ENCODE measurements around the gene S100A13.
A peak's percentile ranks its signal among the peaks of the same experiment; 100 is the strongest.
"Not testable (repeated sequence)": the region's sequence is repeated elsewhere in the genome, so short reads cannot be mapped to it uniquely, and the experiment has no call there.

The S100A13 gene

GRCh38 chr1:153647346-153647714 lies 20.0 kb upstream of the S100A13 start:
- no peak for DNase-seq

GRCh38 chr1:153646672-153647345 lies 19.5 kb upstream of the S100A13 start:
- peak; percentile 81 for DNase-seq

GRCh38 chr1:153643816-153644215 lies 16.5 kb upstream of the S100A13 start:
- no peak for DNase-seq

GRCh38 chr1:153643100-153643499 lies 15.8 kb upstream of the S100A13 start:
- DNase-seq = no peak

- DNase-seq = no peak
Measured at GRCh38 chr1:153642161-153642560, 14.9 kb upstream of the S100A13 start.

- no peak for DNase-seq
Measured at GRCh38 chr1:153640861-153641260, 13.6 kb upstream of the S100A13 start.

GRCh38 chr1:153640213-153640612 lies 12.9 kb upstream of the S100A13 start:
- not testable (repeated sequence) for DNase-seq

- DNase-seq = no peak
Measured at GRCh38 chr1:153639280-153639679, 12.0 kb upstream of the S100A13 start.

GRCh38 chr1:153638261-153638660 lies 11.0 kb upstream of the S100A13 start:
- no peak for DNase-seq

- no peak for DNase-seq
Measured at GRCh38 chr1:153636312-153636711, 9.0 kb upstream of the S100A13 start.

GRCh38 chr1:153635872-153636271 lies 8.6 kb upstream of the S100A13 start:
- no peak for DNase-seq

- DNase-seq = peak; percentile 99
Measured at GRCh38 chr1:153633754-153634665, 6.7 kb upstream of the S100A13 start, which contains the start of gene CHTOP. TSS of gene CHTOP (plus strand) at chr1:153634066. CDS start at chr1:153636589, 2,523 bp downstream.

- DNase-seq = no peak
Measured at GRCh38 chr1:153633161-153633753, 6.0 kb upstream of the S100A13 start.

- DNase-seq = no peak
Measured at GRCh38 chr1:153631047-153632022, 4.0 kb upstream of the S100A13 start.

GRCh38 chr1:153630384-153630783 lies 3.1 kb upstream of the S100A13 start:
- no peak for DNase-seq

GRCh38 chr1:153629971-153630370 lies 2.7 kb upstream of the S100A13 start:
- DNase-seq = no peak

GRCh38 chr1:153629343-153629665 lies 2.0 kb upstream of the S100A13 start:
- no peak for DNase-seq

GRCh38 chr1:153628638-153629342 lies 1.5 kb upstream of the S100A13 start:
- no peak for DNase-seq

GRCh38 chr1:153627715-153628626 lies 666 bp upstream of the S100A13 start, which contains the start of gene S100A1:
TSS of gene S100A1 (plus strand) at chr1:153628434. CDS start at chr1:153630522, 2,088 bp downstream.
- no peak for DNase-seq

- no peak for DNase-seq
Measured at GRCh38 chr1:153626477-153626903, 815 bp downstream of the S100A13 start.
